ENCODE data around the gene LLGL1.

Gene LLGL1

GRCh38 chr17:18225121-18225641, at the start of gene LLGL1:
LLGL1 (plus strand) TSS chr17:18225635; CDS start chr17:18225683, 48 bp downstream.
- peak in 55 of 56 donors; percentile 64 to 98 (median 89) for DNase-seq

GRCh38 chr17:18176176-18176575, 49.3 kb upstream of the LLGL1 start:
- DNase-seq: peak in 4 of 56 donors; percentile 15 to 40 (median 22)

- no peak for DNase-seq
These were observed 48.3 kb upstream of the LLGL1 start for GRCh38 chr17:18177133-18177532.

- no peak for DNase-seq
These were observed 47.7 kb upstream of the LLGL1 start for GRCh38 chr17:18177722-18178121.

GRCh38 chr17:18179196-18179595, 46.2 kb upstream of the LLGL1 start:
- no peak for DNase-seq

- no peak for DNase-seq
These were observed 45.6 kb upstream of the LLGL1 start for GRCh38 chr17:18179804-18180203.

- no peak for DNase-seq
These were observed 44.1 kb upstream of the LLGL1 start for GRCh38 chr17:18181358-18181757.

GRCh38 chr17:18182110-18182977, 43.1 kb upstream of the LLGL1 start:
- no peak for DNase-seq

GRCh38 chr17:18182978-18183333, 42.5 kb upstream of the LLGL1 start:
- peak in 49 of 56 donors; percentile 66 to 93 (median 85) for DNase-seq

- DNase-seq: peak; percentile 82 to 100 (median 98)
These were observed 41.9 kb upstream of the LLGL1 start, which contains the start of gene ALKBH5 for GRCh38 chr17:18183334-18184142. ALKBH5 (plus strand) TSS chr17:18183828; CDS start chr17:18184244, 416 bp downstream.

- DNase-seq: peak in 37 of 56 donors; percentile 9 to 74 (median 44)
These were observed 41.0 kb upstream of the LLGL1 start for GRCh38 chr17:18184143-18185031.

- no peak for DNase-seq
These were observed 40.0 kb upstream of the LLGL1 start for GRCh38 chr17:18185391-18185790.

- no peak for DNase-seq
These were observed 39.4 kb upstream of the LLGL1 start for GRCh38 chr17:18185832-18186626.

- DNase-seq: peak in 12 of 56 donors; percentile 13 to 42 (median 20)
These were observed 38.8 kb upstream of the LLGL1 start for GRCh38 chr17:18186627-18186982.

- peak in 16 of 56 donors; percentile 10 to 65 (median 34) for DNase-seq
These were observed 38.2 kb upstream of the LLGL1 start for GRCh38 chr17:18187226-18187625.

GRCh38 chr17:18187821-18188761, 37.3 kb upstream of the LLGL1 start:
- DNase-seq: peak in 3 of 56 donors; percentile 20 to 45 (median 32)

- DNase-seq: no peak
These were observed 34.7 kb upstream of the LLGL1 start for GRCh38 chr17:18190628-18191235.

- peak in 2 of 56 donors; percentile 20 to 68 for DNase-seq
These were observed 34.2 kb upstream of the LLGL1 start for GRCh38 chr17:18191236-18191667.

Measured in amygdala (tissue), 56 donors.